HG02623 (cell line): ENCODE results near the gene DPP6.

Source experiments
- ATAC-seq: cut with Tn5 transposase; IDR thresholded peaks from one replicate; pipeline ENCODE4 v1.9.1; 2021; ENCODE audit warnings: moderate library complexity; ENCODE audit not compliant: unreplicated experiment

The DPP6 gene

GRCh38 chr7:154390961-154391360, 338.8 kb downstream of the DPP6 start:
- ATAC-seq, result no peak

DNA sequence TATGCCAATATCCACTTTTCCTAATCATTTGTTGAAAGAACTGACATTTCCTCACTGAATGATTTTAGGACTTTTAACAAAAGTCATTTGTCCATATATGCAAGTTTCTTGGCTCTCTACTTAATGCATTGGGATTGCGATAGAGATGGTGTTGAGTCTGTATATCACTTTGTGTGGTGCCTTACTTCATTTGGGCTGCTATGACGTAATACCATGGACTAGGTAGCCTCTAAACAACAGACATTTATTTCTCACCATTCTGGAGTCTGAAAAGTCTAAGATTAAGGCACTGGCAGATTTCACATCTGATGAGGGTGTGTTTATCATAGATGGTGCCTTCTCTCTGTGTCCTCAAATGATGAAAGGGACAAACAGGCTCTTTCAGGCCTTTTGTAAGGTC, 342.6 kb downstream of the DPP6 start:
- no peak for ATAC-seq

- no peak for ATAC-seq
Measured at GRCh38 chr7:154406312-154406711, 354.1 kb downstream of the DPP6 start.

DNA sequence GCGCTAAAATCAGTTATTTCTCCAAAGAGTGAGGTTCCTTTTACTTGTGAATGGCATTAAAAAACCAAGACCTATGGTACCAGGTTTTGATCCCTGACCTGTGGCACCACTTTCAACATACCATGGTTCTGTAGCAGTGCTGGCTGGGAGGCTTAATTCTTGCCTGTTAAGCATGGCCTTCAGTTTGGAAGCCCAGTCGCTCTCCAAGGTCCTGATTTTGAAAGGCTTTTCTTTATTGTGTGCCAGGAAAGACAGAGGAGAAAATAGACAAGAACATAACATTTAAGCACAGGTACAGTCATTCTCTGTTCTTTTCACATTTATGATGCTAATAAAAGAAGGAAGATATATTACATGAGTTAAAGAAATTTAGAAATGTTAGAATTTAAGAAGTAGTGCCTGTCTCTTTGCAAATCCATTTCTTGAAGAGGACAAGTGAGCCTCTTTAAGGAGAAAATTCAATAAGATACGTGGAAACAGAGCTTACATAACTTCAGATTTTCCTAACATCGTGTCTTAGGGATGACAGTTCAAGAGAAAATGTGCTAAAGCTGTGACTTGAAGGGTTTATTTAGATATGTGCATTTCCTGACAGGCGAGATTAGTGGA, 357.6 kb downstream of the DPP6 start:
- no peak for ATAC-seq

DNA sequence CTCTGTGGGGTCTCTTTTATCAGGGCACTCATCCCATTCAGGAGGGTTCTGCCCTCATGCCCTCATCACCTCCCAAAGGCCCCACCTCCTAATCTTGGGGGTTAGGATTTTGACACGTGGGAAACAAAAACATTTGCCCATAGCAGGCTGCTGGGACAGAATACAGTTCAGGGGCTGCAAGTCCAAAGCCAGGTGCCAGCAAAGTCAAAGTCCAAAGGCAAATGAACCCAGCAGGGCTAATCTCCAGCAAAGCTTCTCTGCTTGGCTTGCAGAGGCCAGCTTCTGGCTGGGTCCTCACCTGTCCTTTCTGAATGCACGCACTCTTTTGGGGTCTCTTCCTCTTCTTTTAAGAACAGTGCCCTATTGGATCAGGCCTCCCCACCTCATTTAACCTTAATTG, 359.9 kb downstream of the DPP6 start:
- no peak for ATAC-seq

DNA sequence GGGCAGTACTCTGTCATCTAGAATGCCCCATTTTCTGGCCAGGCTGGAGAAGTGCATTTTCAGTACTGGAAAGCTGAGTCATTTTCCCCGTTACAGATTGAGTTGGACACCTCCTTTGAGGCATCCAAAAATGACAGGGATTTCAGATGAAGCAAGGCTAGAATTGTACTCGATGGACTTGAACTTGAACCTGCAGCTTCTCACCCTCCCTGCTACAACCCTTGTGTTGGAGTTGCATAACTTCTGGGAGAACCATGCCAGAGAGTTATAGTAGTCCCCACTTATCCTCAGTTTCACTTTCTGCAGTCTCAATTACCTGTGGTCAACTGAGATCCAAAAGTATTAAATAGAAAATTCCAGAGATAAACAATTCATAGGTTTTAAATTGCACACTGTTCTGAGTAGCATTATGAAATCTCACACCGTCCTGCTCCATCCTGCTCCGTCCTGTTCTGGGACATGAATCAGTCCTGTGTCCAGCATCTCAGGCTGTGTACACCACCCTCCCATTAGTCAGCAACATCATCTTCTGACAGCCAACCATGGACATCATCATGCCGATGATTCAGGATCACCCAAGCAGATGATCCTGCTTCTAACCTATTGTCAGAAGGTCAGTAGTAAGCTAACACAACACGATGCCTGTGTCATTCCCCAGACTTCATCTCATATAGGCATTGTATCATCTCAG, 363.7 kb downstream of the DPP6 start:
- ATAC-seq, result no peak

DNA sequence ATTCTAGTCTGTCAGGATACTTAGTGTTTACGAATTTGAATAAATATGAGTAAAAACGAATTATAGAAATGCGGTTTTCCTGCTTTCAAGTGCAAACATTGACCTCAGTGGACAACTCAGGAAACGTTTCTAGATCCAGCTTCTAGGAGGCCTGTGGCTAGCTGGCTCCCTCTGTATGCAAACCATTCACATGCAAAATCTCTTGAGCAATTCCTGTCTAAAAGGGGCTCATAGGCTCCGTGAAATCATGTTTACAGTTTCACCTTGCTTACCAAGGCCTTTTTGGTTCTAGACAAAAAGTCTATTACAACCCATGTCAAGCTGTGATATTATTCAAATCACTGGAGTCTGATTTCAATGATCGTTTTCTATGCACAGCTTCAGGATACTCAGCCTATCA, 364.5 kb downstream of the DPP6 start:
- ATAC-seq, result no peak

DNA sequence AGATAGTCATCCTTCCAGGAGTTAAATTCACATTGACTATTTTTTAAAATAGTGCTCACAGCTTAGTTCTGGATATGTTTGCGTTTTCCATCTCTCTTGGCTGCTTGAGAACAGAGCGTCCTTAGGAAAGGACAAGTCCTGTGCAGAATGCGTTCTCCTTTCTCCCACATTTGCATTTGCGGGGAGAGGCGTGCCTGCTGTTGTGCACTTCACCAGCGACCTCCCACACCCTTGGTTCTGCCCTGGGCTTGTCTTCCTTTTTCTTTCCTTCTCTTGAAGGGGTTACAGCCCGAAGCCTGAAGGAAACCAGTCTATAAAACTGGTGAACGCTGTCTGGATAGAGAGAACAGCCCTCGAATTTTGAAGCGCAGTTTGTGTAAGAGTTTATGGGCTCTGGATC, 367.1 kb downstream of the DPP6 start:
- ATAC-seq, result no peak

DNA sequence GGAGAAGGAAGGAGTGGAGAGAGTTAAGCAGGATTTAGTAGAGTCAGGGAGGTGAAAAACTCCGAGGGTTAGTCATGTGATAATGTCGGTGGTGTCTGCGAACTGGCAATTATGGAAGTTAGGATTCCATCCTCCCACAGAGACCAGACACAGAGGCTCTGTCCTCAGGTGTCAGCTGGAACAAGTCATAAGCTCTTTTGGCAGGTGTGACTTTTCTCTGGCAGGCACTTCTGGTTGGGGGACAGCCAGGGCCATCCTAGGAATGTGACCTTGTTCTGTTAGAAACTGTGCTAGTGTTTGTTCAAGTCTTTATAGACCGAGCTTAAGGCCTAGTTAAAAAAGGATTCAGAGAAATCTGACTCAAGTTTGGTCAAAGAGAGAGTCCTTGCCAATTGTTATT, 371.0 kb downstream of the DPP6 start:
- no peak for ATAC-seq

DNA sequence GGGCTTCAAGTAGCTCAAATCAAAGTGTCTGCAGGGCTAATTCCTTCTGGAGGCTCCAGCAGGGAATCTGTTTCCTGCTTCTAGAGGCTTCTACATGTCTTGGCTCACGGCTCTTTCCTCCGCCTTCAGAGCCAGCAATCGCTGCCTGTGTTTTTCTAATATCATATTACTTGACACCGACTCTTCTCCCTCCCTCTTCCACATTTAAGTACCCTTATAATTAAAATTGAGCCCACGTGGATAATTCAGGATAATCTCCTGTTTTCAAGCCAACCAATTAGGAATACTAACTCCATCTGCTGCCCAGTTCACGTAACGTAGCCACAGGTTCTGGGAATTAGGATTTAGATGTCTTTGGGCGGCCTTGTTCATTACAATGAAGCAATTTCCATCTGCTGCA, 372.2 kb downstream of the DPP6 start:
- no peak for ATAC-seq

DNA sequence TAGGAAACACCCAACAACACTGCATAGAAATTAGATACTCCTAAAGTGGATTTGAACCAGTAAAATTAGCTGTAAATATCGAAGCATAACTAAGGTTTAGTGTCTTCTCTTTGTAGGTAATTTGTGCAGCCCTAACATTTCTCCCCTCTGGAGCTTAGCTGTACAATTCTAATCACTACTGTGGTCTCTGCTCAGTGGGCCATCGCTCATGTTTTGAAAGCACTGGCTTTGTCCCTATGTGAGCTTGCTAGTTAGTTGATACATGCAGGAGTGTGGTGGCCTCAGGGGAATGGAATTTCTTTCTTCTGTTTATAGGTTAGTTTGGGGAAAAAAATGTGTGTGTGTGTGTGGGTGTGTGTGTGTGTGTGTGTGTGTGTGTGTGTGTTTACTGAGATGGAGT, 373.1 kb downstream of the DPP6 start:
- no peak for ATAC-seq

DNA sequence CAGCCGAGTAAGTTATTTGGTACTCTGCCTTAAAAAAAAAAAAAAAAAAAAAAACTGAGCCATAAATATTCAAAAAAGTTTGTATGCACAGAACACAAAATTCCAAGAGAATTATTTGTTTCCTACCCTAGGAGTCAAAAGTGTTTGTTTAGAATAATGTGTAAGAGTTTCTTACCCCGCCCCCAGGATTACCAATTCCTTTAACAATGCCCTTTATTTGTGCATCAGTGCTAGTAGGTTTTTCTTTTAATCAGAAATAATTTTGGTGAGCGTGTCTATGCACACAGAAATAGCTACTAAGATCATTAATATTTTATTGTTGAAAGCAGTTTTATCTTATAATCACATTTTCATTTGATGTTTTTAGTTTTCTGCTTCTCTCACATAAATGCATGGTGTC, 374.6 kb downstream of the DPP6 start:
- no peak for ATAC-seq

DNA sequence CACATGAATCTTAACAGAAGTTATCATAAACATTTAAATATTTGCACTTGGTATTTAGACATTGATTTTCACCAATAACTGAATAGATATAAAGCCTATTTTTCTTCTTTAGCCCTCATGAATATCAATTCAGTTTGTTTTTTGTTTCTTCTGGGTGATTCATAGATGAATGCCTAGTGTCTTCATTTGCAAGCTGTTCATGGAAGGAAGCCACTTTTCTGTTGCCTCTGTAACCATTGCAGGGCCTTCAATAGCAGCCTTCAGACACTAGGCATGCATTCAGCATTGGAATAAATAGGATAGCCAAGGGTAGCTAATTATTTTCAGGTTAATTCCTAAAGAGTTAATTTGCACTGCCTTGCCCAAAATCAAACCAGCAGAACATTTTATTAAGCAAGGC, 375.3 kb downstream of the DPP6 start:
- no peak for ATAC-seq

GRCh38 chr7:154429666-154430404, 377.6 kb downstream of the DPP6 start:
- no peak for ATAC-seq

GRCh38 chr7:154430640-154431039, 378.4 kb downstream of the DPP6 start:
- no peak for ATAC-seq

- ATAC-seq, result no peak
Measured at GRCh38 chr7:154431045-154431444, 378.8 kb downstream of the DPP6 start.

DNA sequence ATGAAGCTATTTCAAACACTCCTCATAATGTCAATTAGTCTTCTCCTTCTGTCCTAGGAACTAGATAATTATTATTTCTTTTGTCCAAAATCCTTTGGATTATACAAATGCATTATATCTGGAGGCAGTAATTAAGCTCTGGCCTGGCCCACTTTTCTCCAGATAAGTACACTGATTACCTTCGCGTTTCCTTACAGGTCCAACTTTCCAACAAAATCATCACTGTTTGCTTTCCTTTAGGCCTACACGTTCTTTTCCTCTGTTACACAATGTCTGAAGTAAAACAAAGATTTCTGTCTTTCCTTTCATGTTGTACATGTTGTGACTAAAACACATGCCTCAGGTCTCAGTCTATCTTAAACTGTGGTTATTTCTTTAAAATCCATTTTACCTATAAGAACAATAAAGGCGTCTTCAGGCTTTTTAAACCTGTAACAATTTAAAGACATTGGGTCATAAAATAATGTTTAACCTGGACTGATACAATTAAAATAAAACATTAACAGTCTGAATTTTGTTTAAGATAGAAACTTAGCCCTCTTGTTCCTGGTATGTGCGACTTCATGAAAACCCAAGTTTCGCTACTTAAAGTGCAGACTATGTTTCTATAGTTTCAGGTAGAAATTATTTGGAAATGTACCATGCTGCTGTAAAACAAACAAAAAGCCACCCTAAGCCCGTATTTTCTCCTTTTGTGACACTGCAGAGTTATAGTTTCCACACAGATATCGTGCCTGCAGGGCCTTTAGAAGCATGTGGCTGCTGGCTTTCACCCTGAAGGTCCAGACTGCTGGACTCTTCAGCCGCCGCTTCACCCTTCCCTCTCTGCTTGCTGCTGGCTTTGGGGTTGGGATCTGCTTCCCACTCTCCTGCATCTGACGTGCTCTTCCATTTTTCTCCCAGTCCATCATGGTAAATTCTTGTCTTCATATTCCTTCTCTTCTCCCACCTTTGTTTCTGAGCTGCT, 381.7 kb downstream of the DPP6 start:
- no peak for ATAC-seq

DNA sequence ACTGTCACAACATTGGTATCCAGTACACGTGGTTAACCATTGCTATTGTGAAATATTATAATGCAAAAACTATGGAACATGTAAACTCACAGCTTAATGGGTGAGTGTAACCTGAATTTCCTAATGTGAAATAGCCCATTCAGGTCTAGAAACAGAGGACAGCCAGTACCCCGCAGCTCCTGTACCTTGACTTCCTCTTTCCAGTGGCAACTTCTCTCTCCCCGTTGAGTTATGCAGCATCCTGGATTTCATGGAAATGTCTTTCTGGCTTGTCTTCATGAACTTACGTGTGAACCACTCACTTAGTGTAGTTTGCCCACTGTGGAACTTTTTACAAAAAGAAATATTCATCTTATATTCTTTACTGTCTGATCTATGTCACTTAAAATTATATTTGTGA, 384.4 kb downstream of the DPP6 start:
- ATAC-seq, result no peak

- ATAC-seq, result no peak
Measured at GRCh38 chr7:154437234-154437633, 385.0 kb downstream of the DPP6 start.

DNA sequence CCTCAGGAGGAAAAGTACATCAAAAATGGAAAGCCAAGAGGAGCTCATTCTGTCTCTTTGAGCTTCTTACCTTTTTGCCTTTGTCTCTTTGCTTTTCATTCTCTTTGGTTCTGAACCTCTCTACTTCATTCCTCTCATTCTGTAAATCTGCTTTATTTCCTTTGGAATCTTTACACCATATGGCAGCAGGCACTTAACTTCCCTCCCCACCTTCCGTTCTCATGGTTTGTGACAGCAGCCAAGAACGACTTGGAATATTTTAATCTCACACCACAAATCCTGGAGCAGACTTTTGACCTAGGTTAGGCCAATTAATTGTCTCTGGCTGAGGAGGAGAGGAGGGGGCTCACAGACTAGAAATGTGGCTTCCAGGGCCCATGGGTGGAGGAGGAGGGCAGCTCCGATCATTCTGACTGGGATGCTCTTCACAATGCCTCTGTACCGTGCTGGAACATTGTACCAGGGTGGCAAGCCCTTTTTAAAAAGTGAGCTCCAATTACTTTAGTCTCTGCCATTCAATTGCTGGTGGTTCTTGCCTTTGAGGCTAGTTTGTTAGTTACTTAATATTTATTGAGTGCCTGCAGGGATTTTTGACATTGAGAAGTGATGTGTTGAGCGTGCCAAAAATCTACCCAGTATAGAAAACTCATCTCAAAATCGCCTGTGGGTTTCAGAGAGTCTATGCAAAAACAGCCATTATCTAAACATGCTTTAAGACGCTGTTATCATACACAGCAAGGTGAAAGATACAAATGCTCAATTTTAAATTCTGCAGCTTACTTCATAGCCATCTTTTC, 386.6 kb downstream of the DPP6 start:
- no peak for ATAC-seq
